Measurements from ENCODE around the gene DNM1. TPM values are rescaled to one million over a fixed set of nuclear protein-coding genes. Genes with fewer than 3 reads are reported as not detected.

Gene DNM1
- total and polyA plus RNA-seq, 2 donors (not counting 3 experiments of a cell fraction or from before 2014, with no cell fraction given): 0.59 to 2.9 TPM

GRCh38 chr9:128222026-128222425 lies 18.8 kb downstream of the DNM1 start:
- CTCF ChIA-PET: interaction anchor here (0.7 to 1.5 kb wide), 2 partner anchors 33 to 104 kb away, joined by 3 to 5 read pairs; no protein-coding TSS in a partner anchor
- H3K9me3 ChIP-seq (replicated peaks; ENCODE audit: control insufficient read depth, insufficient read depth, low read length): no peaks in the 10 kb centered on the region
- no peak overlapping the region for H2AFZ ChIP-seq (ENCODE audit: low read depth, low read length)
- FAIRE-seq (no peak), DNase-seq (ENCODE audit: low read depth, low spot score) (no peak)
- no peaks in the 10 kb centered on the region for H4K20me1 ChIP-seq (replicated peaks; ENCODE audit: control insufficient read depth, extremely low read depth, insufficient read depth, low read length)
- H3K4me2 ChIP-seq (ENCODE audit: insufficient read depth, low read length): no peak overlapping the region
- H3K27ac ChIP-seq (ENCODE audit: insufficient read depth, low read depth, low read length): no peak overlapping the region
- H3K4me3 ChIP-seq (replicated peaks in 1 of 3; ENCODE audit: insufficient read depth in 1 of 3, low read depth in 1 of 3, low read length in 3 of 3): no peak overlapping the region
- no peak overlapping the region for H3K9ac ChIP-seq (replicated peaks; ENCODE audit: extremely low read depth, insufficient read depth, low read length)
- no peaks in the 10 kb centered on the region for H3K4me1 ChIP-seq (ENCODE audit: control insufficient read depth, extremely low read depth, insufficient read depth, low read length)
- no peaks in the 10 kb centered on the region for H3K36me3 ChIP-seq (ENCODE audit: control insufficient read depth in 2 of 2, extremely low read depth in 1 of 2, insufficient read depth in 2 of 2, low read length in 2 of 2)
- no peaks in the 10 kb centered on the region for H3K27me3 ChIP-seq (ENCODE audit: control insufficient read depth in 2 of 2, insufficient read depth in 2 of 2, low read length in 2 of 2)
- intact Hi-C loops (cut with micrococcal nuclease): no loop called here
- H3K79me2 ChIP-seq (ENCODE audit: control insufficient read depth, insufficient read depth, low read length): no peaks in the 10 kb centered on the region
- TF ChIP-seq JUN (IDR thresholded peaks at IDR 0.05; ENCODE audit: borderline replicate concordance, insufficient read depth, insufficient read length, low read depth) (no peak), POLR2A (IDR thresholded peaks at IDR 0.05; ENCODE audit: low read depth, low read length) (no peak), CTCF (IDR thresholded peaks at IDR 0.05; ENCODE audit: extremely low read depth in 1 of 2, insufficient read depth in 1 of 2, low read depth in 1 of 2, low read length in 2 of 2) (no peak), FOS (IDR thresholded peaks at IDR 0.05; ENCODE audit: borderline replicate concordance, insufficient read depth, low read length) (no peak)
- TF ChIP-seq, protein P1, sequence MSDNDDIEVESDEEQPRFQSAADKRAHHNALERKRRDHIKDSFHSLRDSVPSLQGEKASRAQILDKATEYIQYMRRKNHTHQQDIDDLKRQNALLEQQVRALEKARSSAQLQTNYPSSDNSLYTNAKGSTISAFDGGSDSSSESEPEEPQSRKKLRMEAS (IDR thresholded peaks at IDR 0.05; ENCODE audit: insufficient read depth, insufficient read length): no peak
- dilution Hi-C loops (cut with MboI; ENCODE audit: extremely low pct_ligation_motif_present, low sequenced_read_pairs): no loop called here
- no TSS peak for BruUV-seq (replicated peaks)
- POLR2A ChIA-PET: interaction anchor here (0.6 kb wide), 1 partner anchor 47 kb away, joined by 3 read pairs; no protein-coding TSS in a partner anchor
- no peaks in the 10 kb centered on the region for H3K9me1 ChIP-seq (replicated peaks; ENCODE audit: control insufficient read depth, extremely low read depth, insufficient read depth, low read length)
